ENCODE measurements around the gene SALL3. TPM values are rescaled to one million over a fixed set of nuclear protein-coding genes. Genes with fewer than 3 reads are reported as not detected.

SALL3 gene
- total and polyA plus RNA-seq, 2 experiments from 2014 or later = 16.9 to 39.8 TPM

DNA sequence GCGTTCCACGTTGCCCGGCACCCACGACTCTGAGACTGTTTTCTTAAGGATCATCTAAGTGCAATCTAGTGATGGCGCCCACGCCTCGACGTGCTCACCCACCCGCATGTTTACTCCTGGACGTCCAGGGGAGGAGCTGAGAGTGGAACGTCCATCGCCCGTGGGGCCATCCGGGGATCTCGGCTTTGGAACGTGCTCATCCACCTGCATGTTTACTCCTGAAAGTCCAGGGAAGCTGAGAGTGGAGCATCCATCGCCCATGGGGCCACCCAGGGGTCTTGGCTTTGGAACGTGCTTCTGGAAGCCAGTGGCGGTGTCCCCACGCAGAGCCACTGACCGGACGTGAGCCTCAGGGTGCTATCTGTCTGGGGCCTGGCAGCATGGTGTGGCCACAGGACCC, 45.6 kb upstream of the SALL3 start:
- no peaks in the 10 kb centered on the region for H3K79me2 ChIP-seq (replicated peaks; ENCODE audit: insufficient read depth)
- no peak for ATAC-seq
- H3K9me2 ChIP-seq (ENCODE audit: insufficient read depth) = no peaks in the 10 kb centered on the region
- H3K27me3 Mint-ChIP-seq (ENCODE audit: insufficient read depth, low read depth, poor library complexity) = peaks cover 4% of the 10 kb centered on the region
- no peak overlapping the region for H3K4me3 Mint-ChIP-seq
- no peak overlapping the region for H3K4me2 ChIP-seq
- no peak overlapping the region for H3K27ac Mint-ChIP-seq
- no peaks in the 10 kb centered on the region for H3K36me3 ChIP-seq (ENCODE audit: insufficient read depth)
- H3K4me1 Mint-ChIP-seq = peaks cover 3% of the 10 kb centered on the region; the same call in 2 of the 3 replicates
- H3K4me1 ChIP-seq (ENCODE audit: insufficient read depth) = no peaks in the 10 kb centered on the region
- H2AFZ ChIP-seq = no peak overlapping the region
- H3K4me3 ChIP-seq = no peak overlapping the region
- peaks cover 94% of the 10 kb centered on the region; the same call in 2 of the 3 replicates for H3K9me3 Mint-ChIP-seq
- DNase-seq (ENCODE audit: low spot score) = no peak
- no peaks in the 10 kb centered on the region for H3F3A ChIP-seq (replicated peaks; ENCODE audit: low read depth)
- H4K20me1 ChIP-seq (replicated peaks; ENCODE audit: insufficient read depth) = no peaks in the 10 kb centered on the region
- TF ChIP-seq STAT1 (IDR thresholded peaks at IDR 0.05; ENCODE audit: unreplicated experiment) = no peak
- no peak for TF ChIP-seq CREB1 (CRISPR knock-in tag; IDR thresholded peaks at IDR 0.05; ENCODE audit: low read depth)
- TF ChIP-seq, protein P1, sequence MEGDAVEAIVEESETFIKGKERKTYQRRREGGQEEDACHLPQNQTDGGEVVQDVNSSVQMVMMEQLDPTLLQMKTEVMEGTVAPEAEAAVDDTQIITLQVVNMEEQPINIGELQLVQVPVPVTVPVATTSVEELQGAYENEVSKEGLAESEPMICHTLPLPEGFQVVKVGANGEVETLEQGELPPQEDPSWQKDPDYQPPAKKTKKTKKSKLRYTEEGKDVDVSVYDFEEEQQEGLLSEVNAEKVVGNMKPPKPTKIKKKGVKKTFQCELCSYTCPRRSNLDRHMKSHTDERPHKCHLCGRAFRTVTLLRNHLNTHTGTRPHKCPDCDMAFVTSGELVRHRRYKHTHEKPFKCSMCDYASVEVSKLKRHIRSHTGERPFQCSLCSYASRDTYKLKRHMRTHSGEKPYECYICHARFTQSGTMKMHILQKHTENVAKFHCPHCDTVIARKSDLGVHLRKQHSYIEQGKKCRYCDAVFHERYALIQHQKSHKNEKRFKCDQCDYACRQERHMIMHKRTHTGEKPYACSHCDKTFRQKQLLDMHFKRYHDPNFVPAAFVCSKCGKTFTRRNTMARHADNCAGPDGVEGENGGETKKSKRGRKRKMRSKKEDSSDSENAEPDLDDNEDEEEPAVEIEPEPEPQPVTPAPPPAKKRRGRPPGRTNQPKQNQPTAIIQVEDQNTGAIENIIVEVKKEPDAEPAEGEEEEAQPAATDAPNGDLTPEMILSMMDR (conservative IDR thresholded peaks at IDR 0.05; ENCODE audit: low read depth in 2 of 2) = no peak
- no peak for TF ChIP-seq EZH2phosphoT487 (IDR thresholded peaks at IDR 0.05; ENCODE audit: unreplicated experiment)
- TF ChIP-seq POLR2AphosphoS5 (IDR thresholded peaks at IDR 0.05; ENCODE audit: low read depth) = no peak
- TF ChIP-seq EZH2 (IDR thresholded peaks at IDR 0.05; ENCODE audit: low read depth, unreplicated experiment) = no peak
- H3K27ac ChIP-seq (ENCODE audit: low read depth) = no peak overlapping the region
- peaks cover 16% of the 10 kb centered on the region for H3K36me3 Mint-ChIP-seq (ENCODE audit: low read depth)
- H3K27me3 ChIP-seq (ENCODE audit: insufficient read depth) = no peaks in the 10 kb centered on the region

- no peak overlapping the region for H3K4me3 Mint-ChIP-seq
- Histone ChIP-seq H4K20me1 (replicated peaks; ENCODE audit: insufficient read depth) (no peaks in the 10 kb centered on the region), H3K4me3 (no peak overlapping the region), H3K79me2 (replicated peaks; ENCODE audit: insufficient read depth) (no peaks in the 10 kb centered on the region), H3K27ac (ENCODE audit: low read depth) (no peak overlapping the region), H3K27me3 (ENCODE audit: insufficient read depth) (no peaks in the 10 kb centered on the region), H3K4me2 (no peak overlapping the region), H3K4me1 (ENCODE audit: insufficient read depth) (no peaks in the 10 kb centered on the region), H3K36me3 (ENCODE audit: insufficient read depth) (no peaks in the 10 kb centered on the region), H3K9me2 (ENCODE audit: insufficient read depth) (no peaks in the 10 kb centered on the region), H3F3A (replicated peaks; ENCODE audit: low read depth) (no peaks in the 10 kb centered on the region), H2AFZ (0 out of 2 replicates have a peak overlapping the region, but pooled peaks have one; percentile 52)
- peaks cover 15% of the 10 kb centered on the region for H3K36me3 Mint-ChIP-seq (ENCODE audit: low read depth)
- DNase-seq (ENCODE audit: low spot score) (no peak), ATAC-seq (no peak)
- peaks cover 4% of the 10 kb centered on the region for H3K27me3 Mint-ChIP-seq (ENCODE audit: insufficient read depth, low read depth, poor library complexity)
- no peak overlapping the region for H3K27ac Mint-ChIP-seq
- H3K4me1 Mint-ChIP-seq = peaks cover 3% of the 10 kb centered on the region; the same call in 2 of the 3 replicates
- peaks cover 94% of the 10 kb centered on the region; the same call in 2 of the 3 replicates for H3K9me3 Mint-ChIP-seq
- TF ChIP-seq ZNF114 (CRISPR knock-in tag; IDR thresholded peaks at IDR 0.05) (no peak), JUNB (IDR thresholded peaks at IDR 0.05; ENCODE audit: unreplicated experiment) (no peak), CREB1 (CRISPR knock-in tag; IDR thresholded peaks at IDR 0.05; ENCODE audit: low read depth) (no peak), ZNF331 (CRISPR knock-in tag; IDR thresholded peaks at IDR 0.05; ENCODE audit: low read depth) (no peak), EZH2phosphoT487 (IDR thresholded peaks at IDR 0.05; ENCODE audit: unreplicated experiment) (no peak)
- TF ChIP-seq, protein P2, sequence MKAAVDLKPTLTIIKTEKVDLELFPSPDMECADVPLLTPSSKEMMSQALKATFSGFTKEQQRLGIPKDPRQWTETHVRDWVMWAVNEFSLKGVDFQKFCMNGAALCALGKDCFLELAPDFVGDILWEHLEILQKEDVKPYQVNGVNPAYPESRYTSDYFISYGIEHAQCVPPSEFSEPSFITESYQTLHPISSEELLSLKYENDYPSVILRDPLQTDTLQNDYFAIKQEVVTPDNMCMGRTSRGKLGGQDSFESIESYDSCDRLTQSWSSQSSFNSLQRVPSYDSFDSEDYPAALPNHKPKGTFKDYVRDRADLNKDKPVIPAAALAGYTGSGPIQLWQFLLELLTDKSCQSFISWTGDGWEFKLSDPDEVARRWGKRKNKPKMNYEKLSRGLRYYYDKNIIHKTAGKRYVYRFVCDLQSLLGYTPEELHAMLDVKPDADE (IDR thresholded peaks at IDR 0.05) = no peak
- TF ChIP-seq, protein P3, sequence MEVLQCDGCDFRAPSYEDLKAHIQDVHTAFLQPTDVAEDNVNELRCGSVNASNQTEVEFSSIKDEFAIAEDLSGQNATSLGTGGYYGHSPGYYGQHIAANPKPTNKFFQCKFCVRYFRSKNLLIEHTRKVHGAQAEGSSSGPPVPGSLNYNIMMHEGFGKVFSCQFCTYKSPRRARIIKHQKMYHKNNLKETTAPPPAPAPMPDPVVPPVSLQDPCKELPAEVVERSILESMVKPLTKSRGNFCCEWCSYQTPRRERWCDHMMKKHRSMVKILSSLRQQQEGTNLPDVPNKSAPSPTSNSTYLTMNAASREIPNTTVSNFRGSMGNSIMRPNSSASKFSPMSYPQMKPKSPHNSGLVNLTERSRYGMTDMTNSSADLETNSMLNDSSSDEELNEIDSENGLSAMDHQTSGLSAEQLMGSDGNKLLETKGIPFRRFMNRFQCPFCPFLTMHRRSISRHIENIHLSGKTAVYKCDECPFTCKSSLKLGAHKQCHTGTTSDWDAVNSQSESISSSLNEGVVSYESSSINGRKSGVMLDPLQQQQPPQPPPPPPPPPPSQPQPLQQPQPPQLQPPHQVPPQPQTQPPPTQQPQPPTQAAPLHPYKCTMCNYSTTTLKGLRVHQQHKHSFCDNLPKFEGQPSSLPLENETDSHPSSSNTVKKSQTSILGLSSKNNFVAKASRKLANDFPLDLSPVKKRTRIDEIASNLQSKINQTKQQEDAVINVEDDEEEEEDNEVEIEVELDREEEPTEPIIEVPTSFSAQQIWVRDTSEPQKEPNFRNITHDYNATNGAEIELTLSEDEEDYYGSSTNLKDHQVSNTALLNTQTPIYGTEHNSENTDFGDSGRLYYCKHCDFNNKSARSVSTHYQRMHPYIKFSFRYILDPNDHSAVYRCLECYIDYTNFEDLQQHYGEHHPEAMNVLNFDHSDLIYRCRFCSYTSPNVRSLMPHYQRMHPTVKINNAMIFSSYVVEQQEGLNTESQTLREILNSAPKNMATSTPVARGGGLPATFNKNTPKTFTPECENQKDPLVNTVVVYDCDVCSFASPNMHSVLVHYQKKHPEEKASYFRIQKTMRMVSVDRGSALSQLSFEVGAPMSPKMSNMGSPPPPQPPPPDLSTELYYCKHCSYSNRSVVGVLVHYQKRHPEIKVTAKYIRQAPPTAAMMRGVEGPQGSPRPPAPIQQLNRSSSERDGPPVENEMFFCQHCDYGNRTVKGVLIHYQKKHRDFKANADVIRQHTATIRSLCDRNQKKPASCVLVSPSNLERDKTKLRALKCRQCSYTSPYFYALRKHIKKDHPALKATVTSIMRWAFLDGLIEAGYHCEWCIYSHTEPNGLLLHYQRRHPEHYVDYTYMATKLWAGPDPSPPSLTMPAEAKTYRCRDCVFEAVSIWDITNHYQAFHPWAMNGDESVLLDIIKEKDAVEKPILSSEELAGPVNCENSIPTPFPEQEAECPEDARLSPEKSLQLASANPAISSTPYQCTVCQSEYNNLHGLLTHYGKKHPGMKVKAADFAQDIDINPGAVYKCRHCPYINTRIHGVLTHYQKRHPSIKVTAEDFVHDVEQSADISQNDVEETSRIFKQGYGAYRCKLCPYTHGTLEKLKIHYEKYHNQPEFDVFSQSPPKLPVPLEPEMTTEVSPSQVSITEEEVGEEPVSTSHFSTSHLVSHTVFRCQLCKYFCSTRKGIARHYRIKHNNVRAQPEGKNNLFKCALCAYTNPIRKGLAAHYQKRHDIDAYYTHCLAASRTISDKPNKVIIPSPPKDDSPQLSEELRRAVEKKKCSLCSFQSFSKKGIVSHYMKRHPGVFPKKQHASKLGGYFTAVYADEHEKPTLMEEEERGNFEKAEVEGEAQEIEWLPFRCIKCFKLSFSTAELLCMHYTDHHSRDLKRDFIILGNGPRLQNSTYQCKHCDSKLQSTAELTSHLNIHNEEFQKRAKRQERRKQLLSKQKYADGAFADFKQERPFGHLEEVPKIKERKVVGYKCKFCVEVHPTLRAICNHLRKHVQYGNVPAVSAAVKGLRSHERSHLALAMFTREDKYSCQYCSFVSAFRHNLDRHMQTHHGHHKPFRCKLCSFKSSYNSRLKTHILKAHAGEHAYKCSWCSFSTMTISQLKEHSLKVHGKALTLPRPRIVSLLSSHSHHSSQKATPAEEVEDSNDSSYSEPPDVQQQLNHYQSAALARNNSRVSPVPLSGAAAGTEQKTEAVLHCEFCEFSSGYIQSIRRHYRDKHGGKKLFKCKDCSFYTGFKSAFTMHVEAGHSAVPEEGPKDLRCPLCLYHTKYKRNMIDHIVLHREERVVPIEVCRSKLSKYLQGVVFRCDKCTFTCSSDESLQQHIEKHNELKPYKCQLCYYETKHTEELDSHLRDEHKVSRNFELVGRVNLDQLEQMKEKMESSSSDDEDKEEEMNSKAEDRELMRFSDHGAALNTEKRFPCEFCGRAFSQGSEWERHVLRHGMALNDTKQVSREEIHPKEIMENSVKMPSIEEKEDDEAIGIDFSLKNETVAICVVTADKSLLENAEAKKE (CRISPR knock-in tag; IDR thresholded peaks at IDR 0.05) = no peak
These were observed 44.9 kb upstream of the SALL3 start for GRCh38 chr18:78934551-78935225.

Measured in GM23338 (cell line).